OCI-LY3 (cell line): ENCODE data around the gene ICE1.

Experiments used
- CTCF ChIP-seq: fragments of 200-600, 300-600 bp; sonication (generic); IDR thresholded peaks from 2 replicates; pipeline ENCODE4 v1.5.1; 2014; ENCODE audit warnings: antibody characterized with exemption, low read length, low read depth
- EZH2phosphoT487 ChIP-seq: fragments of 200-600 bp; shearing (Covaris generic); IDR thresholded peaks from 2 replicates; pipeline ENCODE4 v1.6.1; 2018; ENCODE audit warnings: antibody characterized with exemption, mixed run types, low read depth

GRCh38 chr5:5521478-5521877 lies 99.0 kb downstream of the ICE1 start:
- TF ChIP-seq CTCF: no peak
- TF ChIP-seq EZH2phosphoT487: no peak
